NCI-H510A (cell line): ENCODE data around the gene FNIP2.

ENCODE experiments used
- DNase-seq: peaks from one replicate; lab custom pipeline; 2025; lab: John Stamatoyannopoulos, UW

FNIP2 gene

GRCh38 chr4:158837527-158838141 lies 68.8 kb downstream of the FNIP2 start:
- no peak for DNase-seq

- no peak for DNase-seq
Observed at GRCh38 chr4:158840131-158840530, 71.3 kb downstream of the FNIP2 start.

- no peak for DNase-seq
Observed at GRCh38 chr4:158841540-158841939, 72.7 kb downstream of the FNIP2 start.

GRCh38 chr4:158845311-158846041 lies 76.7 kb downstream of the FNIP2 start:
- DNase-seq: no peak

- no peak for DNase-seq
Observed at GRCh38 chr4:158847535-158847934, 78.7 kb downstream of the FNIP2 start.

GRCh38 chr4:158849681-158850080 lies 80.9 kb downstream of the FNIP2 start:
- DNase-seq: no peak

GRCh38 chr4:158850371-158850770 lies 81.5 kb downstream of the FNIP2 start:
- DNase-seq: no peak

- DNase-seq: no peak
Observed at GRCh38 chr4:158850800-158851644, 82.2 kb downstream of the FNIP2 start.

GRCh38 chr4:158854236-158854635 lies 85.4 kb downstream of the FNIP2 start:
- DNase-seq: no peak

GRCh38 chr4:158856852-158857251 lies 88.0 kb downstream of the FNIP2 start:
- peak; percentile 4 for DNase-seq

GRCh38 chr4:158857951-158858350 lies 89.1 kb downstream of the FNIP2 start:
- DNase-seq: no peak

- no peak for DNase-seq
Observed at GRCh38 chr4:158858410-158859199, 89.8 kb downstream of the FNIP2 start.

- DNase-seq: no peak
Observed at GRCh38 chr4:158859661-158860060, 90.8 kb downstream of the FNIP2 start.

GRCh38 chr4:158860856-158861255 lies 92.0 kb downstream of the FNIP2 start:
- no peak for DNase-seq

GRCh38 chr4:158861281-158861680 lies 92.5 kb downstream of the FNIP2 start:
- no peak for DNase-seq

- no peak for DNase-seq
Observed at GRCh38 chr4:158861766-158862165, 92.9 kb downstream of the FNIP2 start.

GRCh38 chr4:158863296-158863695 lies 94.5 kb downstream of the FNIP2 start:
- DNase-seq: peak; percentile 8

- DNase-seq: no peak
Observed at GRCh38 chr4:158865520-158866177, 96.8 kb downstream of the FNIP2 start.

GRCh38 chr4:158869001-158869400 lies 100.2 kb downstream of the FNIP2 start:
- no peak for DNase-seq

- DNase-seq: no peak
Observed at GRCh38 chr4:158869761-158870160, 100.9 kb downstream of the FNIP2 start.

GRCh38 chr4:158870282-158870625 lies 101.4 kb downstream of the FNIP2 start:
- no peak for DNase-seq
